HUES64 (cell line): Measurements from ENCODE around the gene CARNS1.

ENCODE experiments used
- H3K27ac ChIP-seq: 2 replicates; pipeline ENCODE4 v1.7.0; 2013; ENCODE audit warnings: low read depth, low read length, inconsistent platforms
- H3K27me3 ChIP-seq: 2 replicates; pipeline ENCODE4 v1.6.1; 2013; ENCODE audit warnings: mild to moderate bottlenecking, low read length; ENCODE audit not compliant: insufficient read depth
- H3K36me3 ChIP-seq: 2 replicates; pipeline ENCODE4 v1.6.1; 2013; ENCODE audit warnings: mild to moderate bottlenecking, low read length; ENCODE audit not compliant: insufficient read depth
- H3K4me1 ChIP-seq: 2 replicates; pipeline ENCODE4 v1.6.1; 2013; ENCODE audit warnings: mild to moderate bottlenecking, low read length, moderate library complexity; ENCODE audit not compliant: insufficient read depth
- H3K4me3 ChIP-seq: 2 replicates; pipeline ENCODE4 v1.5.1; 2013; ENCODE audit warnings: mild to moderate bottlenecking, low read length, moderate library complexity
- H3K9ac ChIP-seq: 2 replicates; pipeline ENCODE4 v1.6.1; 2013; ENCODE audit warnings: mild to moderate bottlenecking, low read depth, low read length
- H3K9me3 ChIP-seq: 2 replicates; pipeline ENCODE4 v1.6.1; 2013; ENCODE audit warnings: low read depth, low read length; ENCODE audit not compliant: insufficient read depth
- WGBS: fragments of 150-250, 120-280 bp; methylation state at CpG from one replicate; pipeline ENCODE4 v1.1.7; 2013; ENCODE audit warnings: missing lambda C conversion rate; 5-methylcytosine and 5-hydroxymethylcytosine counted together

CARNS1 gene

DNA sequence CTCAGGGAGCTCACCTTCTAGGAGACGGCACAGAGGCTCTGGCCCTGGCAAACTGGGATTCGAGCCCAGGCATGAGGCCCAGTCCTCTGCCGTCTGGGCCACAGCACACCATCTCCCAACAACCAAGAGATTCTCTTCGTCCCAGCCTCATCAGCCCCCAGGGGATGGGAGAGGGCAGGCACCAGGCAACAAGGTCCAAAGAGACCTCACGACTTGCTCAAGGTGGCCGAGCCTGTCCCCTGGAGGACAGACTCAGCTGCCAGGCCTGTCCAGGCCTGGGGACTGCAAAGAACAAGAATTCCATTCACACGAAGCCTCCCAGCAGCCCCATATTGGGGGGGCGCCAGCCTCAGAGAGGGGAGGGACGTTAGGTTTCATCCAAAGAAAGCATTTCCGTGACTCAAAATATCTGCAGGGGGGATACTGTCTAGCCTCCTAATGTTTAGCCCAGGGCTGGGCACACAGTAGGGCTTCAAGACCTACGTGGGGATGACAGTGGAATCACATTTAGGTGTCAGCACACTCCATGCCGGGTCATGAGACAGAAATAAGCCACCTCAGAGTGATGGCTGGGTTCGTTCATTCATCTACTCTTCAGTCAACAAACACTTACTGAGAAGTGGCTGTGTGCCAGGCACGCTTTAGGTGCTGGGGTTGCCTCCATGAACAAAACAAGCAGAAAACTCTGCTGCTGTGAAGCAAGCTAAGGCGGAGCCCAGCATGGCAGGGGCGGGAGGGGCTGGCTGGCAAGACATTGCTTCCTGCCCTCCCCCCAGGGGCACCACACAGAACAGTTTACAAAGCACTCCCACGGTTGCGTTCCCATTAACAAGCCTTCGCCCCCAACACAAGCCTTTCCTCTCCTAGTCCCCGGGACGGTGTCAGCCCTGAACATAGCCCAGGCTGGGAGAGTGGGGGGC lies 1.2 kb downstream of the CARNS1 start:
- H3K4me1 ChIP-seq, result 0 out of 2 replicates have a peak, but pooled peaks cover 7% of the 10 kb centered on the region
- H3K9me3 ChIP-seq, result no peaks in the 10 kb centered on the region
- peaks cover 31% of the 10 kb centered on the region for H3K27me3 ChIP-seq
- 80% methylated on average over 21 of the region's 21 CpGs for WGBS
- no peak overlapping the region for H3K4me3 ChIP-seq
- H3K27ac ChIP-seq, result no peak overlapping the region
- no peaks in the 10 kb centered on the region for H3K36me3 ChIP-seq
- no peak overlapping the region for H3K9ac ChIP-seq

DNA sequence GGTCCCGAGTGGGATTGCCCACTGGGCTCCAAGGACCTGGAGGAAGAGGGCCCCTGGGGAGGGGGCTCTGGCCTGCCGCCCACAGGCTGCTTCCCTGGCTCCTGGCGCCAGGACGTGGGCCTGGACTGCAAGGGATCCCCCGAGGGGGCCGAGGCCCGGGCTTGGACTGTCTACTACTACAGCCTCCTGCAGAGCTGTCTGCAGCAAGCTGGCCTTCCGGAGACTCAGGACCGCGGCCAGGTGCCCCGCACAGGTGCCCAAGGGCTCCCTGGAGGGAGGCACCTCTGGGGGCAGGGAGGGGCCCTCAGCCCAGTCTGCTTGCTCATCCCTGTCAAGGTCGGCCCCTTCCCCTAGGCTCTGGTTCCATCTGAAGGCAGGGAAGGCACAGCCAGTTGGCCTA lies 1.9 kb downstream of the CARNS1 start:
- Histone ChIP-seq H3K4me3 (no peak overlapping the region), H3K4me1 (0 out of 2 replicates have a peak, but pooled peaks cover 7% of the 10 kb centered on the region), H3K36me3 (no peaks in the 10 kb centered on the region), H3K27ac (no peak overlapping the region), H3K9me3 (no peaks in the 10 kb centered on the region), H3K27me3 (peaks cover 29% of the 10 kb centered on the region), H3K9ac (no peak overlapping the region)
- WGBS, result 85% methylated on average over 12 of the region's 12 CpGs

DNA sequence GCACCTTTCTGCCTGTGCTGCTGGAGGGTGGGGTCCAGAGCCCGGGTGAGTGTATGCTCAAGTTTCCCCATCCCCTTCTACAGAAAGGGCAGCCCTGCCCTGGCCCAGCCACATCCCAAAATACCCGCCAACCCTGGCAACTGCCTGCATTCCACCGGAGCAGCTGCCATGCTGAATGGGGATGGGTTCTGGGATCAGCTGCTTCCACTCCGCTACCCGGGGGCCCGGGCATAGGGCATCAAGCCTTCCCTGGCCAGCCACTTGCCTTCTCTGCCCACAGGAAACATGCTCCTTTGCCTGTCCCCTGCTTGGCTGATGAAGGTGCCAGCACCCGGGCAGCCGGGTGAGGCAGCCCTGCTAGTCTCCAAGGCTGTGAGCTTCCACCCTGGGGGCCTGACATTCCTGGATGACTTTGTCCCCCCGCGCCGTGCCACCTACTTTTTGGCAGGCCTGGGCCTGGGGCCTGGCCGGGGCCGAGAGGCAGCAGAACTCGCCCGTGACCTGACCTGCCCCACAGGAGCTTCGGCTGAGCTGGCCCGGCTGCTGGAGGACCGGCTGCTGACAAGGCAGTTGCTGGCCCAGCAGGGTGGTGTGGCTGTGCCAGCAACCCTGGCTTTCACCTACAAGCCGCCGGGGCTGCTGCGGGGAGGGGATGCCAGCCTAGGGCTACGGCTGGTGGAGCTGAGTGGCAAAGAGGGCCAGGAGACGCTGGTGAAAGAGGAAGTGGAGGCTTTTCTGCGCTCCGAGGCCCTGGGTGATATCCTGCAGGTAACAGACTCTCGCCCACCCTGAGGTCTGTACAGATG lies 3.2 kb downstream of the CARNS1 start:
- 92% methylated on average over 26 of the region's 26 CpGs for WGBS
- Histone ChIP-seq H3K36me3 (no peaks in the 10 kb centered on the region), H3K4me3 (no peak overlapping the region), H3K4me1 (0 out of 2 replicates have a peak, but pooled peaks cover 7% of the 10 kb centered on the region), H3K9ac (no peak overlapping the region), H3K27me3 (peaks cover 24% of the 10 kb centered on the region), H3K27ac (no peak overlapping the region), H3K9me3 (no peaks in the 10 kb centered on the region)

DNA sequence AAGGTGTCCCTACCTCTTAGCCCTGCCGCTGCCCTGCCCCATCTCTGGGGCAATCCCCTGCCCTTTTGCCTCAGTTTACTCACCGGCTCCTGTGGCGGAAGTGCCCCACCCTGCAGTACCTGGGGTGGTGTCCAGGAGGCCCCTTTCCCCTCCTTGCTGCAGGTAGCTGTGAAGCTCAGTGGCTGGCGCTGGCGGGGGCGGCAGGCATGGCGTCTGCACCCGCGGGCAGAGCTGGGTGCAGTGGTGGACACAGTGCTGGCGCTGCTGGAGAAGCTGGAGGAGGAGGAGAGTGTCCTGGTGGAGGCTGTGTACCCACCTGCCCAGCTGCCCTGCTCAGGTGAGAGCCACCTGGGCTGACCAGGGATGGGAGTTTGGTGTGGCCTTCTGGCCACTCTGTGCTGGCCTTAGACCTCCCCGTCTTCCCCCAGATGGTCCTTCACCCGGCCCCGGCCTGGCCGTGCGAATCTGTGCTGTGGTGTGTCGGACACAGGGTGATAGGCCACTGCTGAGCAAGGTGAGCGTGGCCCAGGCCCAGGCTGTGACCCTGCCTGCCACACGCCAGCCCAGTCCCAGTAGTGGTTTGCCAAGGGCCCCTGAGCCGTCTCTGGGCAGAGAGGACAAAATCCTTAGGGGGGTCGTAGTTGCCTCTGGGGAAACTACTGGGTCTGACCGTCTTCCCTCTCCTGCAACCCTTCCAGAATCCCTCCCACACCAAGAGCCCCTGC lies 4.0 kb downstream of the CARNS1 start:
- Histone ChIP-seq H3K4me3 (no peak overlapping the region), H3K27me3 (peaks cover 21% of the 10 kb centered on the region), H3K4me1 (0 out of 2 replicates have a peak, but pooled peaks cover 7% of the 10 kb centered on the region), H3K9me3 (no peaks in the 10 kb centered on the region), H3K27ac (no peak overlapping the region), H3K9ac (no peak overlapping the region), H3K36me3 (no peaks in the 10 kb centered on the region)
- WGBS, result 96% methylated on average over 21 of the region's 21 CpGs

DNA sequence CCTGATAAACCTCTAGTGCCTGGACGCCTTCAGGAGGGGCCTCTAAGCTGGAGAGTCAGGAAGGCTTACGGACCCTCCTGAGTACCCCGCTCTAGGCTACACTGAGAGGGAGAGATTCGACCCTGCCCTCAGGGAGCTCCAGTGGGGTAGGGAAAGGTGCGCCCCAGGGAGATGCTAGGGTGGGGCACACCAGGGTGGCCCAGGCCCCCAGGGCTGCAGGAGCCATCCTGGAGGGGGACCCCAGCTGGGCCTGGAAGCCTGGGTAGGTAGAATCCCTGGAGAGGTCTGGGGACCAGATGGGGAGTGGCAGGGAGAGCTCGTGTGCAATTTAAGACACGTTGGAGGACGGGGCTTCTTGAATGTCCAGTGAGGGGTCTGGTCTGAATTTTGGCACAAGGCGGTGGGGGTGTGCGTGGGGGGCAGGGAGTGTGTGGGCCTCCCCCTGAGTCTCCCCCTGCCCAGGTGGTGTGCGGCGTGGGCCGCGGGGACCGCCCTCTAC lies 4.7 kb downstream of the CARNS1 start:
- Histone ChIP-seq H3K9ac (peak overlapping the region; percentile 82), H3K4me1 (0 out of 2 replicates have a peak, but pooled peaks cover 7% of the 10 kb centered on the region), H3K36me3 (no peaks in the 10 kb centered on the region), H3K9me3 (no peaks in the 10 kb centered on the region), H3K4me3 (peak overlapping the region; percentile 72), H3K27ac (no peak overlapping the region), H3K27me3 (peaks cover 14% of the 10 kb centered on the region)
- WGBS, result 43% methylated on average over 15 of the region's 15 CpGs

DNA sequence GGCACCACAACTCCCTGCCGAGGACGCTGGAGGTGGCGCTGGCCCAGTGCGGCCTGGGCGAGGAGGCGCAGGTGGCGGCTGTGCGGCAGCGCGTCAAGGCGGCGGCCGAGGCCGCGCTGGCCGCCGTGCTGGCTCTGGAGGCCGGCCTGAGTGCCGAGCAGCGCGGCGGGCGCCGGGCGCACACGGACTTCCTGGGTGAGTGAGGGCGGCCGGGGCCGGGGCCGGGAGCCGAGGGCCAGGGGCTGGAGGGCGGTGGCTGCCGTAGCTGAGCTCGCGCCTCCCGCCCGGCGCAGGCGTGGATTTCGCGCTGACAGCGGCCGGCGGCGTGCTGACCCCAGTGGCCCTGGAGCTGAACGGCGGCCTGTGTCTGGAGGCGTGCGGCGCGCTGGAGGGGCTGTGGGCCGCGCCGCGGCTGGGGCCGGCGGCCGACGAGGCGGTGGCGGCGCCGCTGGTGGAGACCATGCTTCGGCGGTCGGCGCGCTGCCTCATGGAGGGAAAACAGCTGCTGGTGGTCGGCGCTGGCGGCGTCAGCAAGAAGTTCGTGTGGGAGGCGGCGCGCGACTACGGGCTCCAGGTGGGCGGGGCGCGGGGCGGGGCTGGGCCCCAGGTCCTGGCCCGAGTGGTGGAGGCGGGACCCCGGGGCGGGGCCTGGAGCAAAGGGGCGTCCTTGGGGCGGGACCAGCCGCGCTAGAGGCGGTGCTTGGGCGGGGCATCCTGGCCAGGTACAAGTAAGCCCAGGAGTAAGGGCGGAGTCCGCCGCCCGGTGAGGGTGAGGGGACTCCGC lies 5.4 kb downstream of the CARNS1 start:
- peak overlapping the region; percentile 72 for H3K4me3 ChIP-seq
- no peaks in the 10 kb centered on the region for H3K9me3 ChIP-seq
- H3K9ac ChIP-seq, result peak overlapping the region; percentile 82
- H3K27me3 ChIP-seq, result peaks cover 13% of the 10 kb centered on the region
- 0 out of 2 replicates have a peak, but pooled peaks cover 7% of the 10 kb centered on the region for H3K4me1 ChIP-seq
- 1% methylated on average over 97 of the region's 97 CpGs for WGBS
- H3K36me3 ChIP-seq, result no peaks in the 10 kb centered on the region
- H3K27ac ChIP-seq, result peak overlapping the region; percentile 55; the same call in 1 of the 2 replicates

DNA sequence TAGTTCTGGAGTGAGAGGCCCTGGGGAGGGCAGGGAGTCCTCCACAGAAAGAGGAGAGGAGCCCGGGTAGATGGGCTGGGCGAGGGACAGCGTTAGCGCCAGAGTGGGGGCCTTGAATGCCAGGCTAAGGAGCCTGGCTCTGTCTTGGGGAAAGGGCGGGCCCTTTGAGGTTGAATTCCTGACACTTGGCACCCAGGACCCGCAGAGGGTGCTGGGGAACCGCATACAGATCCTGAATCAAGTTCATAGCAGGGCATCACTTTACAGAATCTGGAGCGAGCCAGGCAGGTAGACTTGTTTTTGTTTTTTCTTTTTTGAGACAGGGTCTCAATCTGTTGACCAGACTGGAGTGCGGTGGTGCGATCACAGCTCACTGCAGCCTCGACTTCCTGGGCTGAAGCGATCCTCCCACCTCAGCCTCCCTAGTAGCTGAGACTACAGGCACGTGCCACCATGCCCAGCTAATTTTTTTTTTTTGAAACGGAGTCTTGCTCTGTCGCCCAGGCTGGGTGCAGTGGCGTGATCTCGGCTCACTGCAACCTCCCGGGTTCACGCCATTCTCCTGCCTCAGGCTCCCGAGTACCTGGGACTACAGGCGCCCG lies 6.1 kb downstream of the CARNS1 start:
- peaks cover 13% of the 10 kb centered on the region for H3K27me3 ChIP-seq
- H3K36me3 ChIP-seq, result no peaks in the 10 kb centered on the region
- H3K9ac ChIP-seq, result no peak overlapping the region
- WGBS, result 79% methylated on average over 22 of the region's 22 CpGs
- no peak overlapping the region for H3K27ac ChIP-seq
- peak overlapping the region; percentile 29 for H3K4me3 ChIP-seq
- H3K4me1 ChIP-seq, result 0 out of 2 replicates have a peak, but pooled peaks cover 7% of the 10 kb centered on the region
- no peaks in the 10 kb centered on the region for H3K9me3 ChIP-seq

DNA sequence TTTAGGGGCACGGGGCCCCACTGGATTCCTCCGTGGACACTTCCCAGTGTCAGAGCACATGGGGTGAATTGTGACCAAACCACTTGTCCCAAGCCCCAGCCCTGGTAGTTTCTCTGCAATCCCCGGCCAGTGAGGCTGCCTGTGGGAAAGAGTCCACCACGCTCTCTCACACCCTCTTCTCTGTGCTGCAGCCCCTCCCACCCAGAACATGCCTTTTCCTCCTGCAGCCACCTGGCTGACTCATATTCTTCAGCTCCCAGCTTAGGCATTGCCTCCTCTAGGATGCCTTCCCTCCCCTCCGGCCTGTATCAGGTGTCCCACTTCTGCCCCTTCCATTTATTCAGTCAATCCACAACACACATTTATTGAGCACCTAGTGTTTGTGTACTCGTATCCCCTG lies 7.4 kb downstream of the CARNS1 start:
- H3K27me3 ChIP-seq, result peaks cover 13% of the 10 kb centered on the region
- no peak overlapping the region for H3K9ac ChIP-seq
- H3K4me3 ChIP-seq, result no peak overlapping the region
- 71% methylated on average over 6 of the region's 6 CpGs for WGBS
- H3K27ac ChIP-seq, result no peak overlapping the region
- no peaks in the 10 kb centered on the region for H3K9me3 ChIP-seq
- 0 out of 2 replicates have a peak, but pooled peaks cover 3% of the 10 kb centered on the region for H3K4me1 ChIP-seq
- H3K36me3 ChIP-seq, result no peaks in the 10 kb centered on the region

DNA sequence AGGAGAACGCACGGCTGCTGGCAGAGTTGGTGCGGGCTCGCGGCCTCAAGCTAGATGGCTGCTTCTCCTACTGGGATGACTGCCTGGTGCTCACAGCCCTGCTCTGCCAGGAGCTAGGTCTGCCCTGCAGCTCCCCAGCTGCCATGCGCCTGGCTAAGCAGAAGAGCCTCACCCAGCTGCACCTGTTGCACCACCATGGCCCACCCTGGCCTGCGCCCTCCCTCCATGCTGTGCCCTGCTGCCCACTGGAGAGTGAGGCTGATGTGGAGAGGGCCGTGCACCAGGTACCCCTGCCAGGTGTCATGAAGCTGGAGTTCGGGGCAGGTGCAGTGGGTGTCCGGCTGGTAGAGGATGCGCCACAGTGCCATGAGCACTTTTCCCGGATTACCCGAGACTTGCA lies 8.0 kb downstream of the CARNS1 start:
- Histone ChIP-seq H3K4me3 (no peak overlapping the region), H3K27ac (no peak overlapping the region), H3K9me3 (no peaks in the 10 kb centered on the region), H3K4me1 (0 out of 2 replicates have a peak, but pooled peaks cover 3% of the 10 kb centered on the region), H3K9ac (no peak overlapping the region), H3K36me3 (no peaks in the 10 kb centered on the region), H3K27me3 (peaks cover 13% of the 10 kb centered on the region)
- WGBS, result 94% methylated on average over 13 of the region's 13 CpGs
